Measurements from ENCODE around the gene DZANK1.
"Not testable (repeated sequence)": the region's sequence is repeated elsewhere in the genome, so short reads cannot be mapped to it uniquely, and the experiment has no call there.

DZANK1 gene

DNA sequence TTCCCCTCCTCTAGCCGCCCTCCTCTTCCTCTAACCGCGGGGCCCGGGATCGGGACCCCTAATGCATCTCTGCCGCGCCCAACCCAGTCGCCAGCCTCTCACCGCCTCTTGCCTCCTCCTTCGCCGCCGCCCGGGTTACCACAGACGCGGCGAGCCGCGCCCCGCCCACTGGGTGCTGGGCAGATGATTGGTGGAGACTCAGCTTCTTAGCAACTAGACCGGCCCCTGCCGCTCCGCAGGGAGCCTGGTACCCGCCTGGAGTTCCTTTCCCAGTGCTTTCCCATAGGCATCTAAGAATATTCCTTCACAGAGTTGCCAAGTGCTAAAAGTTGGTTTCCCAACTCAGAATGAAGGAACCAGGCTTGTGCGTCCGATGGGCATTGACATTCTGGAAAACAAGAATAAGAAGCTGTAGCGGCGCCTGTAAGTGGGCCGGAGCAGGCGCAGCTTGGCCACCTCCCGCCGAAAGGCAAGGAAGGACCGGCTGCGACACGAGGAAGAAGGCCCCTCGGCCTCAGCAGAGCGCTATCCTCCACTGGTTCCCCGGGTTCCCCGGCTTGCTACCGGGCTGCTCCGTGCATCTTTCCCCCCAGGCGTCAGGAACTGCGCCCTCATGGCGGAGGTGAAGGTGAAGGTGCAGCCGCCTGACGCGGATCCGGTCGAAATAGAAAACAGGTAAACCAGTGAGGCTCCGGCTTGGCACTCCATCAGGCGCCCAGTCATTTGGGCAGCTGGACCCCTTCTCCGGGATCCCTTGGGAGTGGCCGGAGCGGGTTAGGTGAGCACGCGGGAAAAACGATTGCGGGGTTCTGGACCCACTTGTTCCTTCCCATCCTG lies at the start of gene DZANK1, which contains the start of gene POLR3F:
TSS of gene DZANK1 (minus strand) at position 137 of the 837 bp plus-strand sequence. CDS start 1,672 bp downstream, outside the sequence.
TSS of gene POLR3F (plus strand) at position 497 of the 837 bp plus-strand sequence. CDS start at position 614, 117 bp downstream.
- in situ Hi-C loops (cut with MboI; ENCODE audit: low sequenced_read_pairs) = no loop called here

DNA sequence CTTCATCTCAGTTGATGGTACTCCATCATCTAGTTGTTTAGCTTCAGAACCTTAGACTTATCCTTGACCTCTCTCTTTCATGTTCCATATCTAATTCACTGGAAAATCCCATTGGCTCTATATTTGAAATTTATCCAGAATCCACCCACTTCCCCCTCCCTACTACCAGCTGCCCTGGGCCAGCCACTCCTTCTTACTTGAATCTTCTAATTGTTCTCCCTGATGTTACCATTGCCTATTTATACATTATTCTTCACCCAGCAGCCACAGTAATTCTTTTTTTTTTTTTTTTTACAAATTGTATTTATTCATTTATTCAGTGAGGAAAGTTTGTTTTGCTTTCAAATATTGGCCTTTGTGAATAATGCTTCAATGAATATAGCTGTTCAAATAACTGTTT lies 49.1 kb upstream of the DZANK1 start:
- in situ Hi-C loops (cut with MboI; ENCODE audit: low sequenced_read_pairs) = no loop called here

DNA sequence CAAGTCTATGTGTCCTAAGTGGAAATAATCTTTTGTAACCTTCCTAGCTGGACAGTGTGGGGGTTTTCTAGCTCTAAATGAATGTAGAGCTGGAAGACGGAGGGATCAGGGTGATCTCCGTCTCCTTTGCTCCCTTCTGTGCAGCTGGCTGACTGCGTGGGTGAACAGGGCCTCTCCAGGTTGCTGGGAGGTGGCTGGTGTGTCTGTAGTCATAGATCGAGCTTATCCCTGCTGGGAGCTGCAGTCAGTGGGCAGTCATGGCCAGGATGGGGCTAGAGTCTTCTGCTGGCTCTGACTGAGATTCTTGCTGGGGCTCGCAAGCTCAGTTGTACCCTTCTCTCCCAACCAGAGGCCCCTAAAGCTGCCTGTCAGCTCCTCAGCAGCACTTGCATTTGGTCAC lies 47.3 kb upstream of the DZANK1 start:
- in situ Hi-C loops (cut with MboI; ENCODE audit: low sequenced_read_pairs) = no loop called here

DNA sequence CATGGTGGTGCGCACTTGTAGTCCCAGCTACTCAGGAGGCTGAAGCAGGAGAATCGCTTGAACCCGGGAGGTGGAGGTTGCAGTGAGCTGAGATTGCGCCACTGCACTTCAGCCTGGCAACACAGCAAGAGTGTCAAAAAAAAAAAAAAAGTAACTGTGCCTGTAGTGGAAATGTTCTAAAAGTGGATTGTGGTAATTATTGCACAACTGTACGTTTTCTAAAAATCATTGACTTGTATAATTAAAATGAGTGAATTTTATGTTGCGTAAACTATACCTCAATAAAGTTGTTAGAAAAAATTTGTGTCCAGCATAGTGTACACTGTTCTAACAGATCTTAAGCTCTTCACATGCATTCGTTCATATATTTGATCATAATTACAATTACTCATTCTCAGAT lies 46.4 kb upstream of the DZANK1 start:
- in situ Hi-C loops (cut with MboI; ENCODE audit: low sequenced_read_pairs) = no loop called here

DNA sequence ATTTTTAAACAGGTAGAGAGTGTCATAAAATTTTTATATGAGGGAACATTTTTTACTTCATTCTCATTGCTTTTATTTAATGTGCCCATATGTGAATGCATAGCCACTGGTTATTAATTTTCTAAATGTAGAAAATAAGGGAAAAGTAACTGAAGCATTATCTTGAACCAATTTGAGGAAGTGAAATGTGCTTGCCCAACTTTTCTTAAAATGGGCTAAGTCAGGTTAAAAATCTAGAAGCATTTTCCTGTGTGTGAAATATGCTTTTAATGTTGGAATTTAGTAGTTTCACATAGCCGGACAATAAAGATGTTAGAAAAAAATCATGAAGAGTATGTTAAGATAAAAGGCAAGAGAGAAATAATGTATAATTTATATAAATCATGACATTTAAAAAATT lies 44.7 kb upstream of the DZANK1 start:
- in situ Hi-C loops (cut with MboI; ENCODE audit: low sequenced_read_pairs) = no loop called here

DNA sequence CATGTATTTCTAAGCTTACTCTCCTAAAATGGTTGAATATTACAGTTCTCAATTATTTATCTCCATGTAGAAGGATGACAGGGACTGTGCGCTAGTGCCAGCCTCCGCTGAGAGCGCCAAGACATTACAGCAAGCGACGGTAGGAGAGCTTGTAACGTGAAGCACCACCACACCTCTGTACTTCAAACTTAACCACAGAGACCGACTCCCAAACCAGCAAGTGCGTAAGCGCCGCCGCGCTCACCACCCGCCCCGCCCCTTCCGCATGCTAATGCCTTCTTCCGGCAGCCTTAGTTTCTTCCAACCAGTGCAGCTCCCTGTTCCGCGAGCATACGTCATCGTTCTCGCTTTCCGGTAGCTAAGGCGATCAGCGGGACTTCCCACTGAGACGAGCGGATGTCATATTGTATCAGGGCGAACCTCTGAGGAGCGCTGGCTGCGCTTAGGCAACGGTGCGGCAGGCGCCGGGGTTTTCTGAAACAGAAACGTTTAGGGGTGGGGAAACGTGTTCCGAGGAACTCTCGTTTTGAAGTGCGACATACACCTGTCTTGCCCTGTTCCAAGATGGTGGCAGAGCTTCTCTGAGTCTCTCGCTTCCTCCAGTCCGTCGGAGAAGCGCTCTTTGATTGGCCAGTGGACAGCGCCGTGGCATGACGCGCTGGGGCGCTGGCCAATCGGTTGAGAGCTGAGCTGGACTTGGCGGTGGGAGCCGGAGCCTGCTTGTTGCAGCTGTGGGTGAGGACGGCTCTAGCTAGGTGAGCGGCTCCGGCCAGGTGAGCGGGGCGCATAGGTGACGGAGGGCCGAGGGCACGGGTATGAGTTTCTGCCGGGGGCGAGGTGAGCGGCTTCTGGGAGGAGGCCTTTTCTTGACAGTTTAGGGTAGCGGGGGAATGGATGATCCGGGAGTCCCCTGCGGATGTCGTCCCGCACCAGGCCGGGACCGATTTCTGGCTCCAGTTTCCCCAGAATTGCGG lies 40.7 kb upstream of the DZANK1 start, which contains the start of gene SEC23B:
TSS of gene SEC23B (plus strand) at position 723 of the 974 bp plus-strand sequence. CDS start 2,896 bp downstream, outside the sequence.
- in situ Hi-C loops (cut with MboI; ENCODE audit: low sequenced_read_pairs) = no loop called here

DNA sequence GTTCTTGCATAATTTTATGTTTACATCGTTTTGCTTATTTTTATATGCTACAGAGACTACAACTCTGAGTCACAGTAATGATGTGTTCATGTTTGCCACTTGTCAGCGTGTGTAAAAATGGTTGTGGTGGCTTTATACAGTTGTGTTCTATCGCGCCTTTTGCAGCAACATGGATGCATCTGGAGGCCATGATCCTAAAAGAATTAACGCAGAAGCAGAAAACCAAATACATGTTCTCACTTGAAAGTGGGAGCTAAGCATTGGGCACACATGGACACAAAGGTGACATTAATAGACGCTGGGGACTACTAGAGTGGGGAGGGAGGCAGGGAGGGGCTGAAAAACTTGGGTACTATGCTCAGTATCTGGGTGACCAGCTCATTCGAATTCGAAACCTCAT lies 39.9 kb upstream of the DZANK1 start:
- in situ Hi-C loops (cut with MboI; ENCODE audit: low sequenced_read_pairs) = no loop called here

DNA sequence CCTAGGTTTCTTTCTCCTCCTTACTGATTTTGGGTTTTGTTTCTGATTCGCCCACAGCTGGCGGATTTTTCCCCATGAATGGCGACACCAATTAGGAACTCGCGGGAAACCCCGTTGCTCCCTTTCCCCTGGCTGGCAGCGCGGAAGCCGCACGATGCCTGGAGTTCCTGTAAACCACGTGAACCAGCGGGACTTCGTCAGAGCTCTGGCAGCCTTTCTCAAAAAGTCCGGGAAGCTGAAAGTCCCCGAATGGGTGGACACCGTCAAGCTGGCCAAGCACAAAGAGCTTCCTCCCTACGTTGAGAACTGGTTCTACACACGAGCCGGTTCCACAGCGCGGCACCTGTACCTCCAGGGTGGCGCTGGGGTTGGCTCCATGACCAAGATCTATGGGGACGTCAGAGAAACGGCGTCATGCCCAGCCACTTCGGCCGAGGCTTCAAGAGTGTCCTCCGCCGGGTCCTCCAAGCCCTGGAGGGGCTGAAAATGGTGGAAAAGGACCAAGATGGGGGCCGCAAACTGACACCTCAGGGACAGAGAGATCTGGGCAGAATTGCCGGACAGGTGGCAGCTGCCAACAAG lies 37.7 kb upstream of the DZANK1 start:
- in situ Hi-C loops (cut with MboI; ENCODE audit: low sequenced_read_pairs) = no loop called here

DNA sequence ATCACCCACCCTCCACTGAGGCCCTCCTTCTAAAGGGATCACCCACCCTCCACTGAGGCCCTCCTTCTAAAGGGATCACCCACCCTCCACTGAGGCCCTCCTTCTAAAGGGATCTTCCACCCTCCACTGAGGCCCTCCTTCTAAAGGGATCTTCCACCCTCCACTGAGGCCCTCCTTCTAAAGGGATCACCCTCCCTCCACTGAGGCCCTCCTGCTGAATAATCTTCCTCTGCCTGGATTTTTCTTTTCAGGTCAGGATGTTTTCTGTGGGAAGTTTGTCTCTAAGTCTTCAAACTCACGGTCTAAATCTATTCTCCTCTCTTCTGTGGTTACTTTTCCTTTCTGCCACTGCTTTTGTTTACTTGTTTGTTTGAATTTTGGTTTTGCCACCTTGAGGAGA lies 34.8 kb upstream of the DZANK1 start:
- in situ Hi-C loops (cut with MboI; ENCODE audit: low sequenced_read_pairs) = not testable (repeated sequence)

DNA sequence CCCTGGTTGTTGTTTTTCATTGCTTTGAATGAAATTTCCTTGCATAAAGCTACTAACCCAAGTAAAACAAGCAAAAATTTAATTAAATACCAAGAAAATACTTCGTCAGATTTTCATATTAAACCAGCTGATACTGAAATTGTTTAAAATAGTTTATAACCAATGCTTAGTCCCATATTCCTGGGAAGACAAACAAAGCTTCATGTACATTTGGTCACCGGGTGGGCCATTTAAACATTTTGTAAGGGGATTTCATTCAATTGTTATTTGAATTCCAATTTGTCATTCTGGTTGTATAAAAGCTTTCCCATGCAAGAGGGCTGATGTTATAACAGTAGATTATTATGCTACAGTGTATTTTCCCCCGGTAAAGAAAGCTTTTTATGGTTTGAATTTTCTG lies 30.8 kb upstream of the DZANK1 start:
- in situ Hi-C loops (cut with MboI; ENCODE audit: low sequenced_read_pairs) = no loop called here

DNA sequence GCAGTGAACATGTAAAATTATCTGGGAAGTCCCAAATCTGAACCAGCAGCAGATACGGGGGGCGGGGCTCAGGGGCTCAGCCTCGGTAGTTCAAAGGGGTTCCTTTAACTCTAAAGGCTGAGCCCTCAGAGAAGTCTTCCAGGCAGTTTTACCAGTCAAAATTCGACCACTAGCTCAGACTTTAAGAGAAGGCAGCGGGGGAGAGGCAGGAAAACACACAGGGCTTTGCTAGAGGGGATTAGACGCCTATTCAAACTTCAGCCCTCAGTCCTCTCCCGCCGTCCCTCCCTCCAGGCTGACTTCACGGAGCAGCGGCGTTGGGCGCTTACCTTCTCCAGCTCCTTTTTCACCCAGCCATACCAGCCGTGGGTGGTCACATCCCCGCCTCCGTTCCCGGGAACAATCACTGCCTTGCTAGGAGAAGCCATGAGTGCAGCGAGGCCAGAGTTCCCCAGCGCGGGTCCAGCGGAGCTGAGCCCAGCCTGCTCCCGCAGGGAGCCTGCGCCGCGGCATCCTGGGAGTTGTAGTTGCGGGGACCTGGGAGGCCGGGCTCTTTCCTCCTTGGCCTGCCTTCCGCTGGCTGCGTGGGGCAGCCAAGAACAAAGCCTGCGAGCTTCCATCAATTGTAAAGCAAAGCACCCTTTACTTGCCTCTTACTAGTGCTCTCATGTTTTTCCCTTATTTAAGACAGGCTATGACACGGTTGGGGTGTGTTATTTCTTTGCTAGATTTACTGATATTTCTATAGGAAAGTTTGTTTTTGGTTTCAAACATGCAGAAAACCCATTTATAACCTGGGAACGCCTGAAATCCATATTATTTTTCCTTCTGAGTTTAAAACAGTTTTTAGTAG lies 30.1 kb upstream of the DZANK1 start, which contains the start of gene RBBP9:
TSS of gene RBBP9 (minus strand) at position 486 of the 853 bp plus-strand sequence. CDS start at position 428, 58 bp downstream.
- in situ Hi-C loops (cut with MboI; ENCODE audit: low sequenced_read_pairs) = no loop called here

DNA sequence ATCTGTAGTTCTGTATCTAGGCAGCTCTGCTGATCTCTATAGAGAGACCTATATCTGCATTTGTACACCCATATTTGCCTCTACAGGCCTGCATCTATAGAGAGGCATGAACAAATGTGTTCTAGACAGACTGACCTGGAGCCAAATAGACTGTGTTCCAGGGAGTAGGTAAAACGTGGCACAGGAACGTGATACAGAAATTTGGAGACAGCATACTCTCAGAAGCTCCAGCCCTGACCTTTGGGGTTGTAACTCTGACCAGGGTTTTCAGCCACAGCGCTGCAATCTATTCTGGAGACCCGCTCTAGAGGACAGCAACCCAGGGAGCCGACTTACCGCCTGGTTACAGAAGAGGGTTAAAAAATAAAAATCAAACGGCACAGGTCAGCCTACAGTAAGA lies 29.2 kb upstream of the DZANK1 start:
- in situ Hi-C loops (cut with MboI; ENCODE audit: low sequenced_read_pairs) = no loop called here

DNA sequence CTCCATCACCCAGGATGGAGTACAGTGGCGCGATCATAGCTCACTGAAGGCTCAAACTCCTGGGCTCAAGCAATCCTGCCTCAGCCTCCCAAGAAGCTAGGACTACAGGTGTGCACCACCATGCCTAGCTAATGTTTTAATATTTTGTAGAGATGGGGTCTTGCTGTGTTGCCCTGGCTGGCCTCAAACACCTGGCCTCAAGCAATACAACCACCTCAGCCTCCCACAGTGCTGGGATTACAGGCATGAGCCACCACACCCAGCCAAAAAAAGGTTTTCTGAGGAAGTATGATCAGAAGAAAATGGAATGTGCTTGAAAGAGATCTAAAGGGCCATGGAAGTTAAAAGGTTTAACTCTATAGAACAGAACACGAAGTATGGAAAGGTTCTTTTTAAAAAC lies 21.5 kb upstream of the DZANK1 start:
- in situ Hi-C loops (cut with MboI; ENCODE audit: low sequenced_read_pairs) = no loop called here

DNA sequence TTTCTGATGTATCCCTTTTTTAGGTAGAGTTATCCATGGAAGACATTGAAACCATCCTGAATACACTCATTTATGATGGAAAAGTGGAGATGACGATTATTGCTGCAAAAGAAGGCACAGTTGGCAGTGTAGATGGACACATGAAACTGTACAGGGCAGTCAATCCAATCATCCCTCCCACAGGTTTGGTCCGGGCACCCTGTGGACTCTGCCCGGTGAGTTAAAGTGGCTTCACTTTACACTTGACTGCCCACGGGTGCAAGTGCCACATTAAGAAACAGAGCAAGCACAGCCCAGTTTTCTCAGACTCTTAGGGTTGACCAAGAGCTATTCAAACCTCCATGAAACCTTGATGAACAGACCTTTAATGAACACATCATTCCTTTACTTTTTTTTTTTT lies 14.8 kb upstream of the DZANK1 start:
- in situ Hi-C loops (cut with MboI; ENCODE audit: low sequenced_read_pairs) = no loop called here

DNA sequence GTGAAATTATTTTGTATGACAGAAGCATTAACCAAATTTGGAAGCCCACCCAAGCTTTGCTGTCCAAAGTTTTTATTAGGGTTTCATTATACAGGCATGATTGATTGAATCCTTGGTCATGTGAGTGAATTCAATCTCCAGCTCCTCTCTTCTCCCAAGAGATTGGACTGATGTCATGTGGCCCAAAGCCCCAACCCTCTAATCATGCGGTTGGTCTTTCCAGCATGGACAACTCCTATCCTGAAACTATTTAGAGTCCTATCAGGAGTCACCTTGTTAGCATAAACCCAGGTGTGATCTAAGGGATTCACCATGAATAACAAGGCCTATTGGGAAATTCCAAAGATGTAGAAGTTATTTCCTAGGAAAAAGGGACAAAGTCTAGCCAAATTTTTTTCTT lies 11.0 kb upstream of the DZANK1 start:
- in situ Hi-C loops (cut with MboI; ENCODE audit: low sequenced_read_pairs) = no loop called here

DNA sequence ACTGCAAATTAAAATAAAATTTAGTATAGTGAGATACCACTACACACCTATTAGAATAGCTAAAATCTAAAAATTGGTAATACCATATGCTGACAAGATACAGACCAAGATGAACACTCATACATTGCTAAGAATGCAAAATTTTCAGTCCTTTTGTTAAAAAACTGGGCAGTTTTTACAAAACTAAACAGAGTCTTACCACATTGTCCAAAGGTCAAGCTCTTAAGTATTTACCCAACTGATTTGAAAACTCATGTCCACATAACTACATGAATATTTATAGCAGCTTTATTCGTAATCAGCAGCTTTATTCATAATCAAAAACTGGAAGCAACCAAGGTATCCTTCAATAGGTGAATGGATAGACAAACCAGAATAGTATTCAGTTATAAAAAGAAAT lies 10.4 kb upstream of the DZANK1 start:
- in situ Hi-C loops (cut with MboI; ENCODE audit: low sequenced_read_pairs) = no loop called here

DNA sequence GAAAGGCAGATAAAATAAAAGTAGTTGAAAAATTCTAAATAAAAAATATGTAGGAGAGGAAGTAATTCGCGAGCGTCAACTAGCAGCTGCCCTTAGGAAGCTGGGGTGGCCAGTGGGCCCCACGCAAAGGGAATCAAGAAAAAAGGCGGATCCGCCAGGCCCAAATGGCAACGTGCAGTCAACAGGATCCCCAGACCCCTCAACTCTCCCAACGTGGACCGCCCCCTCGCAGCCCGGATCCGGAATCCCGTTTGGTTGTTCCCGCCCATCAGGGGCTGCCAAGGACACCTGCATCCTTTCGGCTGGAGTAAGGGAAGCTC lies 296 bp downstream of the DZANK1 start:
- in situ Hi-C loops (cut with MboI; ENCODE audit: low sequenced_read_pairs) = no loop called here

DNA sequence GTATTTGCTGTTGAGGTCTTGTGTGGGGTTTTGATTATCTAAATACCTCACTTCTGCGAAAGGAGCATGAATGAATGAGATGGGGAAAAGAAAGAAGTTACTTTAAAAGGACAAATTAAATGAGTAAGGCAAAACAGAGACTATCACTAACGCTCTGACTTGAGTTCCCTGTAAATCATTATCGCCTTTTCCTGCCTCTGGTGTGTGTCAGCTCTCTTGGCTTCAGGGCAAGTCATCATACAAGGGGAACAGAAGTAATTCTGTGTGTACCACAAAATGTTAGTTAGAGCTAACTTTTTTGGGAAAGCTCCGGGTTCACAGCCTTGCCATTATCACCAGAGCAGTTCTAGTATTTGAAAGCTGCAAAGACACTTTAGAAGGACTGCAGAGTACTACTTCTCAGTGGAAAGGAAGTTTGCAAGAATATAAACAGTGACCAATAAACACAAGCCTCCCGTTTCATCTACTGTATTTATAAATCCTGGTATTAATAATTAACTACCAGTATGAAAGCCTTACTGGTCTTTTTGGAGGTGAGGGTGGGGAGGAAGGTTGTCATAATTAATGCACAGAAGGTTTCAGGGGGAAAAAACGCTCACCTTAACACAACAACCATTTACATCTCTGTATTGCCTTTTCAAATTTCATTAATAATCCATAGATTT lies 1.2 kb downstream of the DZANK1 start:
- in situ Hi-C loops (cut with MboI; ENCODE audit: low sequenced_read_pairs) = no loop called here

DNA sequence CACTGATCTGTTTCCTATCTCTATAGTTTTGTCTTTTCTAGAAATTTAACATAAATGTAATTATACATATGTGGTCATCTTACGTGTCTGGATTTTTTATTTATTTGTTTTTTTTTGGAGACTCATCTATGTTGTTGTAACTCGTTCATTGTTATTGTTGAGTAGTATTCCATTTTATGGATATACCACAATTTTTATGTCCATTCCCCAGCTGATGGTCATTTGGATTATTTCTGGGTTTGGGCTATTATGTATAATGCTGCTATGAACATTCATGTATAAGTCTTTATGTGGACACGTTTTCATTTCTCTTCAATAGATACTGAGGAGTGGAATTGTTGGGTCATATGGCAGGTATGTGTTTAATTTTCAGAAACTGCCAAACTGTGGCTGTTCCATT lies 10.2 kb downstream of the DZANK1 start:
- in situ Hi-C loops (cut with MboI; ENCODE audit: low sequenced_read_pairs) = no loop called here

DNA sequence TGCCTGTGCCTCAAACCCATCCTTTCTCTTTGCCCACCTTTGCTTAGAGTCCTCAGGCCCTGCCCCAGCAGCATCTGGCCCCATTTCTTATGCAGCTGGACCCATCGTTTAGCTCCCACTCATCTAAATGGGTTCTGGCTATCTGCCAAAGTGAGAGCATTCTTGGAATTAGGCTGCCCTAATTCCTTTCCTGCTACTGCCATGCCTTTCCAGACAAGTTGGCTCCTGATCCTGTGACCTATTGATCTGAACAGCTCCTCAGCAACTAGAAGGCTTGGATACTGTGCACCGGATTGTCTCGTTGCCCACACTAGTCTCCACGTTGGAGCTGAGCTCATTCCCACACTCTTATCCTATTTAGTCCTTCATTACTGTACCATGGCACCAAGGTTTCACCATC lies 22.9 kb downstream of the DZANK1 start:
- in situ Hi-C loops (cut with MboI; ENCODE audit: low sequenced_read_pairs) = no loop called here

Measured in HL-60/S4 (cell line).